CD4-positive, alpha-beta T cell (primary cell): ENCODE measurements around the gene SHISA7. TPM values are rescaled to one million over a fixed set of nuclear protein-coding genes. Genes with fewer than 3 reads are reported as not detected.

Experiments used
- ATAC-seq: fragments of 200-7000 bp; cut with Tn5 transposase; one replicate; pipeline ENCODE4 v1.10.0; 2022; ENCODE audit warnings: mild to moderate bottlenecking; ENCODE audit not compliant: poor library complexity
- CTCF ChIA-PET: fragments of 350-600 bp; sonication (Branson Sonifier 250); formaldehyde crosslinking; loops from one replicate; lab custom pipeline; 2021; ENCODE audit warnings: antibody characterized with exemption, inconsistent platforms; lab: Charles Lee
- POLR2A ChIA-PET: fragments of 350-600 bp; sonication (Branson Sonifier 250); formaldehyde crosslinking; loops from one replicate; lab custom pipeline; 2021; ENCODE audit warnings: antibody characterized with exemption, inconsistent platforms; lab: Charles Lee
- DNase-seq, 14 experiments: peaks; one replicate each; pipeline ENCODE4 v3.0.0-alpha.2; 2013 to 2020; ENCODE audit warnings: mixed read lengths in 2 of 14
- H3K27ac ChIP-seq, 2 donors: one replicate each; pipeline versions ENCODE4 v1.5.1 to v1.7.0; 2013; ENCODE audit warnings: low read length in 2 of 2, low read depth in 1 of 2, mild to moderate bottlenecking in 1 of 2
- H3K27me3 ChIP-seq, 2 experiments: 1 replicate in 1 of 2; 2 replicates in 1 of 2; pipeline versions ENCODE4 v1.6.1 to v1.7.0; 2013; ENCODE audit warnings: low read length in 2 of 2, control low read depth in 1 of 2, mild to moderate bottlenecking in 1 of 2, moderate library complexity in 1 of 2; ENCODE audit not compliant: insufficient read depth in 2 of 2, control insufficient read depth in 1 of 2
- H3K36me3 ChIP-seq: one replicate; pipeline ENCODE4 v1.6.1; 2013; ENCODE audit warnings: low read length, control low read depth; ENCODE audit not compliant: insufficient read depth
- H3K4me1 ChIP-seq: one replicate; pipeline ENCODE4 v1.6.1; 2013; ENCODE audit warnings: low read length, control low read depth; ENCODE audit not compliant: insufficient read depth
- H3K4me3 ChIP-seq: one replicate; pipeline ENCODE4 v1.5.1; 2013; ENCODE audit warnings: mild to moderate bottlenecking, low read length, moderate library complexity
- H3K9me3 ChIP-seq, 2 experiments: 1 replicate in 1 of 2; 2 replicates in 1 of 2; pipeline versions ENCODE4 v1.6.1 to v1.7.0; 2013; ENCODE audit warnings: low read length in 2 of 2, mild to moderate bottlenecking in 2 of 2, control low read depth in 1 of 2, moderate library complexity in 1 of 2; ENCODE audit not compliant: control insufficient read depth in 1 of 2, insufficient read depth in 1 of 2
- H3K27ac Mint-ChIP-seq: one replicate; pipeline ENCODE4 v1.8.0; 2020; ENCODE audit warnings: mixed read lengths
- H3K27me3 Mint-ChIP-seq: one replicate; pipeline ENCODE4 v1.8.0; 2021; ENCODE audit warnings: mixed read lengths
- H3K36me3 Mint-ChIP-seq: one replicate; pipeline ENCODE4 v1.8.0; 2021; ENCODE audit warnings: low read depth, mixed read lengths
- H3K4me1 Mint-ChIP-seq: one replicate; pipeline ENCODE4 v1.8.0; 2021; ENCODE audit warnings: low read depth, mixed read lengths
- H3K4me3 Mint-ChIP-seq: one replicate; pipeline ENCODE4 v1.8.0; 2020; ENCODE audit warnings: mild to moderate bottlenecking, mixed read lengths
- H3K9me3 Mint-ChIP-seq: one replicate; pipeline ENCODE4 v1.8.0; 2020; ENCODE audit warnings: mixed read lengths
- CTCF ChIP-seq: fragments of 200-600 bp; IDR thresholded peaks from one replicate; pipeline ENCODE4 v1.8.0; 2022; ENCODE audit warnings: antibody characterized with exemption, mild to moderate bottlenecking
- intact Hi-C, 2 experiments: fragments of 100-400 bp; cut with DNase I in 1 of 2; cut with micrococcal nuclease in 1 of 2; formaldehyde crosslinking; loops; one replicate each; pipeline versions ENCODE4 v1.15.1 to v1.9.0; 2023 to 2025; cut with DNase I, micrococcal nuclease
- total RNA-seq, 174 experiments: library from RNA in 2 of 174; stranded (reverse) in 2 of 174; gene quantifications; one replicate each; pipeline ENCODE4 v1.2.3 and lab custom pipeline; 2021 to 2026

SHISA7 gene
- total RNA-seq, 2 experiments from 2014 or later: not detected

- intact Hi-C loops: no loop called here
Observed at GRCh38 chr19:55490478-55491432, 47.7 kb upstream of the SHISA7 start.

GRCh38 chr19:55489711-55490477, 46.8 kb upstream of the SHISA7 start:
- H3K27ac Mint-ChIP-seq: no peak overlapping the region
- no peaks in the 10 kb centered on the region for H3K36me3 ChIP-seq
- DNase-seq: no peak
- H3K9me3 Mint-ChIP-seq: no peaks in the 10 kb centered on the region
- POLR2A ChIA-PET: interaction anchor here (1.4 kb wide), 1 partner anchor 14 kb away, joined by 4 read pairs; no protein-coding TSS in a partner anchor
- peaks cover 11% of the 10 kb centered on the region for H3K4me1 Mint-ChIP-seq
- no peak overlapping the region for H3K4me3 Mint-ChIP-seq
- H3K4me3 ChIP-seq: no peak overlapping the region
- CTCF ChIA-PET: interaction anchor here (1.1 kb wide), 1 partner anchor 14 kb away, joined by 4 read pairs; no protein-coding TSS in a partner anchor
- H3K27me3 Mint-ChIP-seq: no peaks in the 10 kb centered on the region
- no peak overlapping the region for H3K27ac ChIP-seq
- H3K4me1 ChIP-seq: peaks cover 14% of the 10 kb centered on the region
- intact Hi-C loops: no loop called here
- peaks cover 0 to 7% of the 10 kb centered on the region in 2 experiments for H3K27me3 ChIP-seq
- no peak for ATAC-seq
- H3K9me3 ChIP-seq: no peaks in the 10 kb centered on the region
- H3K36me3 Mint-ChIP-seq: no peaks in the 10 kb centered on the region
- no peak for TF ChIP-seq CTCF

More at GRCh38 chr19:55490478-55491432, 47.7 kb upstream of the SHISA7 start:
- H3K4me3 Mint-ChIP-seq: no peak overlapping the region
- Histone ChIP-seq H3K27me3 (peaks cover 0 to 7% of the 10 kb centered on the region in 2 experiments), H3K4me1 (peaks cover 5% of the 10 kb centered on the region), H3K9me3 (no peaks in the 10 kb centered on the region), H3K36me3 (no peaks in the 10 kb centered on the region), H3K27ac (no peak overlapping the region), H3K4me3 (no peak overlapping the region)
- ATAC-seq: no peak
- no peaks in the 10 kb centered on the region for H3K36me3 Mint-ChIP-seq
- peaks cover 5% of the 10 kb centered on the region for H3K4me1 Mint-ChIP-seq
- no peaks in the 10 kb centered on the region for H3K27me3 Mint-ChIP-seq
- H3K9me3 Mint-ChIP-seq: no peaks in the 10 kb centered on the region
- DNase-seq: no peak
- H3K27ac Mint-ChIP-seq: no peak overlapping the region
- ChIA-PET CTCF (interaction anchor here (1.1 kb wide), 1 partner anchor 13 kb away, joined by 4 read pairs; no protein-coding TSS in a partner anchor), POLR2A (no interaction called here)
- no peak for TF ChIP-seq CTCF

GRCh38 chr19:55488986-55489710, 46.0 kb upstream of the SHISA7 start:
- H3K9me3 ChIP-seq: no peaks in the 10 kb centered on the region
- H3K4me3 ChIP-seq: no peak overlapping the region
- no peaks in the 10 kb centered on the region for H3K36me3 ChIP-seq
- no peaks in the 10 kb centered on the region for H3K27me3 Mint-ChIP-seq
- H3K4me3 Mint-ChIP-seq: no peak overlapping the region
- peaks cover 19% of the 10 kb centered on the region for H3K4me1 ChIP-seq
- H3K9me3 Mint-ChIP-seq: no peaks in the 10 kb centered on the region
- ChIA-PET POLR2A (interaction anchor here (1.4 kb wide), 1 partner anchor 15 kb away, joined by 4 read pairs; no protein-coding TSS in a partner anchor), CTCF (interaction anchor here (1.1 kb wide), 1 partner anchor 15 kb away, joined by 4 read pairs; no protein-coding TSS in a partner anchor)
- H3K27ac Mint-ChIP-seq: no peak overlapping the region
- peaks cover 0 to 7% of the 10 kb centered on the region in 2 experiments for H3K27me3 ChIP-seq
- no peak overlapping the region for H3K27ac ChIP-seq
- no peak for ATAC-seq
- peaks cover 11% of the 10 kb centered on the region for H3K4me1 Mint-ChIP-seq
- H3K36me3 Mint-ChIP-seq: no peaks in the 10 kb centered on the region
- intact Hi-C loops: no loop called here
- DNase-seq: no peak
- TF ChIP-seq CTCF: no peak
